Smooth muscle cell of the brain vasculature (primary cell): Measurements from ENCODE around the gene SURF2.
A peak's percentile ranks its signal among the peaks of the same experiment; 100 is the strongest.

Source experiments
- DNase-seq: peaks from one replicate; pipeline ENCODE4 v3.0.0-alpha.2; 2012; ENCODE audit warnings: low read depth, low spot score

SURF2 gene

DNA sequence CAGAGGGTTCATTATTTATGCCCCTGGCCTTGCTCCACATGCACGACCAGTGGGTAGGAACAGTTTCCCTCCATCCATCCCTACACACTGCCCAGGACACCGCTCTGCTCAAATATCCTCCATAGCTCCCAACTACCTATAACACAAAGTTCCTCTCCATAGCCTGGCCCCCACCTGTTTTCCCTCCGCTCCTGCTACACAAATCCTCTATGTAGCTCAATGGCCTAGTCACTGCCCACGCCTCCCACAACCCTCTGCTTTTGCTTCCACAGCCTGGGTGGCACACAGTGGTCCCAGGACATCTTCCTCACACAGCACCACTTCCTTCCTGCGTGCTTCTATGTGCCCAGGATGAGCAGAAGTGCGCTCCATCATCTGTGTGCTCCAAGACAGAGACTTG is 41.0 kb downstream of the SURF2 start:
- no peak for DNase-seq

DNA sequence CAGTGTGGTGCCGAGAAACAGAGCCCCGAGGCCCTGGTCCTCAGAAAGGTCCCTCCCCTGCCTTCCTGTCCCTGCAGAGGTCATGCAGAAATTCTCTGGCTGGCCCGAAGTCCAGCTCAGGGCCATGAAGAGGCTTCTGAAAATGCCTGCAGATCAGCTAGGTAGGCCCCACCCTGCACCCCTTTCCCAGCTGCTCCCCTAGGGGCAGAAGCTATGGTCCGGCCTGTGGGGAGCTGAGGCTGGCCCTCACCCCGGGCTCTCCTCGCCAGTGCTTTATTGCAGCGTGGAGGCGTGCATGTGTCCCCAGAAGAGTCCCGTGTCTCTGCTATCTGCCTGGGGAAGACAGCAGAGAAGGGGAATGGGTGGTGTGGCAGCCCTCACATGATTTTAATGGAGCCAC is 41.5 kb downstream of the SURF2 start:
- no peak for DNase-seq

DNA sequence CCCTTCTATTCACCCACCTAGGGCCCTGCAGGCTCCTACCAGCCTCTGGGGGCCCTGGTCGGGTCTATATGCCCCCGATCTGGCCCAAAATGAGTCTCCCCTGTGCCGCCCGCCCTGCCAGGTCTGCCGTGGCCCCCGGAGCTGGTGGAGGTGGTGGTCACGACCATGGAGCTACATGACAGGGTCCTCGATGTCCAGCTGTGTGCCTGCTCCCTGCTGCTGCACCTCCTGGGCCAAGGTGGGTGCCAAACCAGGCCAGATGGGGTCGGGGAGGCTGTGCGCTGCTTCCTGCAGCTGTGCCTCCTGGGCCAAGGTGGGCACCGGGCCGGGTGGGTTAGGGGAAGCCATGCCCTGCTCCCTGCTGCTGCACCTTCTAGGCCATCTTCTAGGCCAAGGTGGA is 43.9 kb downstream of the SURF2 start:
- no peak for DNase-seq

DNA sequence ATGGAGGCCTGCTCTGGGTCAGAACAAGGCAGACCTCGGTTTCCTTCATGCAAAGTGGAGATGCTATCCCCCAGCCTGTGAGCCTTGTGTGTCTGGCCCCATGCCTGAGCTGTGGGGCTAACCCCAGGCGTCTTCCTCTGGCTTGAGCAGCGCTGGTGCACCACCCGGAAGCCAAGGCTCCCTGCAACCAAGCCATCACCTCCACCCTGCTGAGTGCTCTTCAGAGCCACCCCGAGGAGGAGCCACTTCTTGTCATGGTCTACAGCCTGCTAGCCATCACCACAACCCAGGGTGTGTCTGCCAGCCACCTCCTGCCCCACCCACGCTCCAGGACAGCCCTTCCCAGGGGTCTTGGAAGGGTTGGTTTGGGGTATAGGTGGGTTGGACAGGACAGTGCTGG is 45.2 kb downstream of the SURF2 start:
- DNase-seq = no peak

DNA sequence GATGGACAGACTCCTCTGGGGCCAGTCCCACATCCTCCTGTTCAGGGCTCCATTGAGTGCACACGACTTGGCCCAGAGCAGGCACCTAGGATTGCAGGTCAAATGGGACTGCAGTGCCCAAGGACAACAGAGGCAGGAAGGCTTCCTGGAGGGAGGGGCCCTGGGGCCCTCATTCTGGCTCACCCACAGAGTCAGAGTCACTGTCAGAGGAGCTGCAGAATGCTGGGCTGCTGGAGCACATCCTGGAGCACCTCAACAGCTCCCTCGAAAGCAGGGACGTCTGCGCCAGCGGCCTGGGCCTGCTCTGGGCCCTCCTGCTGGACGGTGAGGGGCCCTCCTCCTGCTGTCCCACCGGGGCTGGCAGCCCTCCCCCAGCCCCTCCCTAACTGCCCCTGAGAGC is 46.3 kb downstream of the SURF2 start:
- no peak for DNase-seq

DNA sequence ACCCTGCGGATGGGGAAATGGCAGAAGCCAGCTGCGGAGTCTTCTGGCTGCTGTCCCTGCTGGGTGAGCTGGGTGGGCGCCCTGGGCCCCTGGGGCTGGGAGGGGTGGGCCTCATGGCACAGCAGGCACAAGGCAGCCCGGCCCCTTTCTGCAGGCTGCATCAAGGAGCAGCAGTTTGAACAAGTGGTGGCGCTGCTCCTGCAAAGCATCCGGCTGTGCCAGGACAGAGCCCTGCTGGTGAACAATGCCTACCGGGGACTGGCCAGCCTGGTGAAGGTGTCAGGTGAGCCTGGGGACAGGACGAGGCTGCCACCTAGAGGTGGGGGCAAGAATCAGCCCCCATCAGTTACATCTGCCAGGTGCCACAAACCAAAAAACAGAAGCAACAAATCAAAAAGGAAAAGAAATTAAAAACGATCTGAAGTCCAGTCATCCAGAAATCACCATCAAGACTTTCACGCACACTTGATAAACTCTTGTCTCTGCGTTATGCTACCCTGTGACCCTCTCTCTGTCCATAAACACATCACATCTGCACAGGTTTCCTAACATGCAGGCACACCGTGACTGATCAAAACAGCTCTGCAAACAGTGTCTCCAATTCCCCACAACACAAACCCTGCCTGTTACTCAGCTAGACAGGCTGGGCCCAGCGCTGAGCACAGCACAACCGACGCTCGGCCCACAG is 47.6 kb downstream of the SURF2 start:
- DNase-seq = no peak

DNA sequence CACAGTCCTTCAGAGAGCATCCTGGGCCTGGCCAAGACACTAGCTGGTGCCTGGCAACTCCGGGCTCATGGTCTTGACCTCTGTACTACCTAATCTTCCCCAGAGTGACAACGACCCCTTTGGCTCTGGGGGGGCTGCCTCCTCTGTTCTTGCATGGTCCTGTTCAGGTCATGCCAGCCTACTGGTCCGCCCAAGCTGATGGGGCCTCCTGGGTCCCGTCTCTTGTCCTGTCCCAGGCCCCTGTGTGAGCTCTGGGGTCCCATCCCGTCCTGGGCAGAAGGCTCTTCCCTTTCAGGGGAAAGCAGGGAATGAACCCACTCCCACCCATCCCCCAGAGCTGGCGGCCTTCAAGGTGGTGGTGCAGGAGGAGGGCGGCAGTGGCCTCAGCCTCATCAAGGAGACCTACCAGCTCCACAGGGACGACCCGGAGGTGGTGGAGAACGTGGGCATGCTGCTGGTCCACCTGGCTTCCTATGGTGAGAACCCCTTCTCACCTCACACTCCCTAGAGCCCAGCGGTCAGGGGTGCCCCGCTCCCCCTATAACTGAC is 48.2 kb downstream of the SURF2 start:
- DNase-seq = no peak

DNA sequence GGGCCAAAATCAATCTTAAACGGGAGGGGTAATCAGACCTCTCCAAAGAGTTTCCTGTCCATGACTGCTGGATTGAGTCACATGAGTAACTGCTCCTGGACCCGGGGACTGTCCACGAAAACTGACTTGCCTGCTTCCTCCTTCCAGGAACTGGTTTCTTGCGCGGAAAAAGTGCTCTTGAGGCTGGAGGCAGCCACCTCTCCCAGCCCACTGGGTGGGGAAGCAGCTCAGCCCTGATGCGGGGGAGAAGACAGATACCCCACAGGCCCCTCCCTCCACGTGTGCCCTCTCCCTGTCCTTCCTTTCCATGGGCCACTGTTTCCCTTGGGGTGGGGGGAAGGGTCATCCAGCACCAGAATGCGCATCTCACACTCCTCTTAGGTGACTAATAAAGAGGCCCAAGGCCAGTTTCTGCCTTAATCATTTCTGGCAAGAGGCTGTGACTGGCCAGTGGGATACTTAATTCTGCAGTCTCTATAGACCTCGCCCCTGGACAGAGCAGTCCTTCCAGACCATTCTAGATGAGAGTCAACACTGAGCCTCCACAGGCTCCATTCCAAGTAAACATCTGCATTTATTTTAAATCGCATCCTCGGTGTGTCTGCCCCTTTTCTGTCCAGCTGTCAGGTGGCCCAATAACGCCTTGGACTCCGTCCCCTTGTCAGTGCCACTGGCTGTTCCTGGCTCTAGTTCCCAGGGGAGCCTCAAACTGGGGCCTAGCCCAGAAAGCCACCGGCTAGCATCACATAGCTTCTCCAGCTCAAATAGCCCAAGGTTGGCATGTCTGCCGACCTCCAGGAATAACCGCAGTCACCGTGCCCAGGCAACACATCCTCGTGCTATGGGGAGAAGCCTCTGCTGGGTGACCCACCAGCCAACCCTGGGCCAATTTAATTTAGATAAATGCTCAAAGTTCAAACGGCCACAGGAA is 49.4 kb downstream of the SURF2 start:
- DNase-seq = no peak

DNA sequence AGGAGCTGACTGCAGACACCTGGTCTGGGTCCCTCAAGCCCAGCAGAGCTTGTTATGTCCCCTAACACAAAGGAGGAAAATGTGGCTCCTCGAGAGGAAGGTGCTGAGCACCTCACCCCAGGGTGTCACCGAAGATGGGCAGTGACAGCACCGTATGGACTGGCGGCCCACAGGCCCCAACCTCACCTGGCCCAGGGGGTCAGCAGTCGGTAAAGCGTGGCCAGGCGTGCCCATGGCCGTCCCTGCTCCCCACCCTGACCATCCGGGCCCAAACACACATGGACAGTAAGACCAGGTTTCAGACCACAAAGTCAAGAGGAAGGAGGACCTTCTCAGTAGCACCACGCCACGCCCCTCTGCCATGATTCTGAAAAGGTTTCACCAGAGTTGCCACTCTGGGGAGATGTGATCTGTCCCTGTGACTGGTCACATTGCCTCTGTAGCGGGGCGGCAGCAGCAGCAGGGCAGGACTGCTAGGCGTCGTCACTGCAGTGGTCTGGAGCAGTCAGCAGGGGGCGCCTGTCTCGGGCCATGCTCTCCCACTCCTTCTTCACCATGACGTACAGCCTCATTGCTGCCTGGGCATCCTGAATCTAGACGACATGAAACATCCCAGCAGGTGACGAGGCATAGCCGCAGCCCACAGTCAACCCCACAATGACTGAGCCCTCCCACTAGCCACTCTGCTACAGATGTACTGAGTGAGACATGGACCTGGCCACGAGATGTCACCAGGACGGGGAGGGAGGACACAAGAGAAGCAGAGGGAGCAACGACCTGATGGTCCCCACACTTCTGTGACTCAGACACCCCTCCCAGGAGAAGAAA is 50.3 kb downstream of the SURF2 start:
- peak; percentile 51 for DNase-seq

DNA sequence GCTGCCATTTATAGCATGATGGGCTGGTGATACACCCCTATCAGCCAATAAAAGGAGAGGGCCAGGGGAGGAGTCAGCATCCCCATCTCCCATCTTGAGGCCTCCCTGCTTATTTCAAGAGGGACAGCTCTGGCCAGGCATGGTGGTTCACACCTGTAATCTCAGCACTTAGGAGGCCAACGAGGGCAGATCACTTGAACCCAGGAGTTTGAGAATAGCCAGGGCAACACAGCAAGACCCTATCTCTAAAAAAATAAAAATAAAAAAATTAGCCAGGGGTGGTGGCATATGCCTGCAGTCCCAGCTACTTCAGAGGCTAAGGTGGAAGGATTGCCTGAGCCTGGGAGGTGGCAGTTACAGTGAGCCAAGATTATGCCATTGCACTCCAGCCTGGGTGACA is 51.7 kb downstream of the SURF2 start:
- no peak for DNase-seq
